BJ (cell line): Measurements from ENCODE around the gene LMBRD2. TPM values are rescaled to one million over a fixed set of nuclear protein-coding genes. Genes with fewer than 3 reads are reported as not detected.

Experiments
- CTCF ChIA-PET: fragments of 350-600 bp; formaldehyde crosslinking; extraction: SDS; loops from one replicate; lab custom pipeline; 2021; ENCODE audit warnings: antibody characterized with exemption, inconsistent platforms; lab: Yijun Ruan, JAX
- POLR2A ChIA-PET: fragments of 300-600 bp; sonication (Branson Sonifier 250); formaldehyde crosslinking; extraction: SDS; loops from one replicate; lab custom pipeline; 2021; ENCODE audit warnings: antibody characterized with exemption; lab: Charles Lee
- DNase-seq: peaks from one replicate; pipeline ENCODE4 v3.0.0-alpha.2; 2011; ENCODE audit warnings: low read depth
- H3K27me3 ChIP-seq: 2 replicates; pipeline ENCODE4 v1.6.0; 2011; ENCODE audit warnings: low read length; ENCODE audit not compliant: control insufficient read depth, insufficient read depth
- H3K36me3 ChIP-seq: 2 replicates; pipeline ENCODE4 v1.5.1; 2011; ENCODE audit warnings: low read length; ENCODE audit not compliant: control insufficient read depth, insufficient read depth
- H3K4me3 ChIP-seq: 2 replicates; pipeline ENCODE4 v1.5.1; 2011; ENCODE audit warnings: low read depth, mild to moderate bottlenecking, control low read depth, low read length
- CTCF ChIP-seq: IDR thresholded peaks from 2 replicates; pipeline ENCODE4 v1.5.1; 2011; ENCODE audit warnings: low read depth, mild to moderate bottlenecking, control low read depth, inconsistent platforms, low read length, moderate library complexity; ENCODE audit not compliant: insufficient read depth
- polyA plus RNA-seq: library from polyadenylated mRNA; depleted of rRNA; stranded (reverse); fragments of >200 nt; gene quantifications from 2 replicates; pipeline ENCODE4 v1.2.3, GENCODE V29; 2011

LMBRD2 gene
- polyA plus RNA-seq, 1 experiment, result 2.6 TPM

DNA sequence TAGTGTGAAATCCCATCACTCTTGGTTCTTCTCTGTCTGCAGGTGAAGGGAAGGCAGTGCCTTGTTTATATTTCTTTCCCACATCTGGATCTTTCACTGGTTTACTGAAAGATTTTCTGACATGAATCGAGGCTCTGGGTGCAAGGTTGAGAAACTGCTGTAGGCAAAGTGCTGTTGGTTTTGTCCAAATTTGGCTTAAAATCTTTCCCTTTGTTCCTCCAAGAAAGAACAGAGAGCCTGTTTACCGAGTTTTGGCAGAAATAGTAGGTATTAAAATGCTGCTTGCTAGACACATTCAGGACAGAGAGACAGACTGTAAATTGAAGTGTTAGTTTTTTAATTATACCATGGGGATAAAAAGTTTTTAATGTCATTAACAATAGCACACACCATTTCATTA, 21.7 kb upstream of the LMBRD2 start:
- no peak for TF ChIP-seq CTCF
- ChIA-PET POLR2A (no interaction called here), CTCF (no interaction called here)
- DNase-seq, result no peak
- H3K36me3 ChIP-seq, result peaks cover 9% of the 10 kb centered on the region
- H3K27me3 ChIP-seq, result no peaks in the 10 kb centered on the region
- no peak overlapping the region for H3K4me3 ChIP-seq

GRCh38 chr5:36172599-36172998, 20.9 kb upstream of the LMBRD2 start:
- no peak for TF ChIP-seq CTCF
- no peaks in the 10 kb centered on the region for H3K27me3 ChIP-seq
- ChIA-PET POLR2A (no interaction called here), CTCF (interaction anchor here (0.6 kb wide), 1 partner anchor 28 kb away, joined by 4 read pairs; no protein-coding TSS in a partner anchor)
- no peak for DNase-seq
- H3K4me3 ChIP-seq, result no peak overlapping the region
- peaks cover 15% of the 10 kb centered on the region for H3K36me3 ChIP-seq

DNA sequence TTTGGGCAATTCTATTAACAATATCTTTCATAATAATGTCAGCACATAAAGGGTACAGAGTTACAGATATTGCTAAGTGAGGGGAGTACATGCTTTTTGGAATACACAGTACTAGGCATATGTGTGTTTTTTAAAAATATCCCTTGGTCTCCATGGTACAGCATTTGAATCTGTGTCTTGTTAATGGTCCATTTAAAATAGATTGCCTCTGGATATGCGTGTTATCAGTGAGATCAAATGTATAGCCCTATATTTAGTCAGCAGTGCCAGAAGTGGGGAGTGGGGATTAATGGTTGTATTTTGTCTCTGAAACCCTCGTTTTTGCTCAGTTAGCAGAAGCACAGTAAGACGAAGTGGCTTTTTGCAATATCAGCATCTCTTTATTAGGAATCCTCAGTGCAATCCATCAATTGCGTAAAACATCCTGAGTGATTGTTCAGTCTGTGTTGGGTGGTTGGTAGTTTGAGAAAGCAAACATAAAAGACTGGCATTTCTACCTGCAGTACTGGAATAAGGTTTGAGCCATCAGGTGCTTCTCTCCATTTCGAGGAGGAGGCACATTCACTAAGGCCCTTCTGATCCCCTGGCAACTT, 19.2 kb upstream of the LMBRD2 start:
- H3K36me3 ChIP-seq, result peaks cover 19% of the 10 kb centered on the region
- DNase-seq, result no peak
- CTCF ChIA-PET, result no interaction called here

DNA sequence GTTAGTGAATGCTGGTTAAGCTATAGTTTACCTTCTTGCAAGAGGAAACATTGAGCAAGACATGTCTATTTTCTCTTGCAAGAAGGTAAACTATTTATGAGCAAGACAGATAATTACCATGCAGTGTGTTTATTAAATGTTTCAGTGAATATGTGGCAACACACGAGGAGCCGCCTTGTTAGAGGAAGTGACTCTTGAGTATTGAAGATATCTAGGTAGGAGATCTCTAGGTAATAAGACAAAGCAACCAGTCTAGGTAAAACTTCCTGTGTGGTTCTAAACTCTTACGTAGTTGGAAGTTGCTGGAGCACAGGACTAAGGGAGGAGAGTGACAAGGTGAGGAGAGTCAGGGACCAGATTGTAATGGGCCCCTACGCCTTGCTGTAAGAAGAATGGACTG, 17.1 kb upstream of the LMBRD2 start:
- H3K27me3 ChIP-seq, result no peaks in the 10 kb centered on the region
- TF ChIP-seq CTCF, result no peak
- POLR2A ChIA-PET, result no interaction called here
- H3K4me3 ChIP-seq, result no peak overlapping the region
- peaks cover 22% of the 10 kb centered on the region for H3K36me3 ChIP-seq
- CTCF ChIA-PET, result no interaction called here
- no peak for DNase-seq

More for the DNA sequence above, 19.2 kb upstream of the LMBRD2 start:
- no peaks in the 10 kb centered on the region for H3K27me3 ChIP-seq
- no peak for TF ChIP-seq CTCF
- no peak overlapping the region for H3K4me3 ChIP-seq
- POLR2A ChIA-PET, result no interaction called here

GRCh38 chr5:36164461-36164860, 12.8 kb upstream of the LMBRD2 start:
- ChIA-PET POLR2A (no interaction called here), CTCF (interaction anchor here (0.8 kb wide), 1 partner anchor 14 kb away, joined by 4 read pairs; no protein-coding TSS in a partner anchor)
- Histone ChIP-seq H3K4me3 (no peak overlapping the region), H3K27me3 (no peaks in the 10 kb centered on the region), H3K36me3 (peaks cover 25% of the 10 kb centered on the region)
- no peak for TF ChIP-seq CTCF
- no peak for DNase-seq
